RWPE2 (cell line): Measurements from ENCODE around the gene SLCO6A1.

Experiments used
- ATAC-seq: fragments of 200-7000 bp; cut with Tn5 transposase; 3 replicates; pipeline ENCODE4 v1.9.1; 2021; ENCODE audit warnings: low read depth
- DNase-seq: peaks from one replicate; pipeline ENCODE4 v3.0.0-alpha.2; 2020; ENCODE audit warnings: low spot score
- H3K27ac ChIP-seq: fragments of 450-650 bp; 2 replicates; pipeline ENCODE4 v1.5.1; 2017; ENCODE audit warnings: mild to moderate bottlenecking; ENCODE audit not compliant: poor library complexity, severe bottlenecking
- H3K27me3 ChIP-seq: fragments of 250-450 bp; sonication (Bioruptor Pico); 2 replicates; pipeline ENCODE4 v1.5.1; 2021; ENCODE audit warnings: mild to moderate bottlenecking, moderate library complexity; ENCODE audit not compliant: insufficient read depth, poor library complexity, severe bottlenecking
- H3K36me3 ChIP-seq: fragments of 250-450 bp; sonication (Bioruptor Pico); 2 replicates; pipeline ENCODE4 v1.5.1; 2020; ENCODE audit warnings: low read depth, mild to moderate bottlenecking, moderate library complexity
- H3K4me1 ChIP-seq: fragments of 250-450 bp; sonication (Bioruptor Pico); 2 replicates; pipeline ENCODE4 v1.5.1; 2021; ENCODE audit warnings: mild to moderate bottlenecking, moderate library complexity; ENCODE audit not compliant: insufficient read depth, poor library complexity, severe bottlenecking
- H3K4me3 ChIP-seq: fragments of 250-450 bp; sonication (Bioruptor Pico); 2 replicates; pipeline ENCODE4 v1.5.1; 2021; ENCODE audit warnings: mild to moderate bottlenecking, moderate library complexity; ENCODE audit not compliant: severe bottlenecking
- H3K9me3 ChIP-seq: fragments of 250-450 bp; sonication (Bioruptor Pico); 2 replicates; pipeline ENCODE4 v1.5.1; 2021; ENCODE audit warnings: mild to moderate bottlenecking, moderate library complexity; ENCODE audit not compliant: severe bottlenecking
- CTCF ChIP-seq: fragments of 450-650 bp; IDR thresholded peaks from one replicate; pipeline ENCODE4 v1.5.1; 2017; ENCODE audit warnings: mild to moderate bottlenecking, moderate library complexity; ENCODE audit not compliant: poor library complexity, severe bottlenecking

SLCO6A1 gene

GRCh38 chr5:102418531-102418930 is 80.3 kb downstream of the SLCO6A1 start:
- DNase-seq, result no peak
- no peaks in the 10 kb centered on the region for H3K4me1 ChIP-seq
- no peak for TF ChIP-seq CTCF
- ATAC-seq, result no peak
- no peaks in the 10 kb centered on the region for H3K9me3 ChIP-seq
- H3K36me3 ChIP-seq, result no peaks in the 10 kb centered on the region
- no peak overlapping the region for H3K4me3 ChIP-seq
- H3K27ac ChIP-seq, result no peak overlapping the region
- peaks cover 15% of the 10 kb centered on the region for H3K27me3 ChIP-seq

GRCh38 chr5:102414448-102414847 is 84.4 kb downstream of the SLCO6A1 start:
- Histone ChIP-seq H3K27ac (no peak overlapping the region), H3K4me3 (no peak overlapping the region), H3K27me3 (peaks cover 9% of the 10 kb centered on the region), H3K9me3 (no peaks in the 10 kb centered on the region), H3K36me3 (no peaks in the 10 kb centered on the region), H3K4me1 (no peaks in the 10 kb centered on the region)
- DNase-seq (no peak), ATAC-seq (no peak)
- TF ChIP-seq CTCF, result no peak

GRCh38 chr5:102388235-102388634 is 110.6 kb downstream of the SLCO6A1 start:
- DNase-seq, result no peak

GRCh38 chr5:102385365-102385764 is 113.4 kb downstream of the SLCO6A1 start:
- H3K27me3 ChIP-seq, result no peaks in the 10 kb centered on the region
- TF ChIP-seq CTCF, result no peak
- ATAC-seq, result no peak

More at GRCh38 chr5:102388235-102388634, 110.6 kb downstream of the SLCO6A1 start:
- H3K4me1 ChIP-seq, result no peaks in the 10 kb centered on the region
- no peaks in the 10 kb centered on the region for H3K36me3 ChIP-seq
- H3K27me3 ChIP-seq, result no peaks in the 10 kb centered on the region
- ATAC-seq, result no peak
- no peak for TF ChIP-seq CTCF
- no peak overlapping the region for H3K27ac ChIP-seq
- H3K4me3 ChIP-seq, result no peak overlapping the region
- H3K9me3 ChIP-seq, result no peaks in the 10 kb centered on the region

GRCh38 chr5:102380174-102380573 is 118.6 kb downstream of the SLCO6A1 start:
- no peaks in the 10 kb centered on the region for H3K27me3 ChIP-seq
- no peak for TF ChIP-seq CTCF
- H3K36me3 ChIP-seq, result no peaks in the 10 kb centered on the region
- H3K27ac ChIP-seq, result no peak overlapping the region
- H3K9me3 ChIP-seq, result no peaks in the 10 kb centered on the region
- H3K4me1 ChIP-seq, result no peaks in the 10 kb centered on the region
- H3K4me3 ChIP-seq, result no peak overlapping the region
- no peak for DNase-seq
- no peak for ATAC-seq

More at GRCh38 chr5:102385365-102385764, 113.4 kb downstream of the SLCO6A1 start:
- Histone ChIP-seq H3K27ac (no peak overlapping the region), H3K4me3 (no peak overlapping the region), H3K4me1 (no peaks in the 10 kb centered on the region), H3K36me3 (no peaks in the 10 kb centered on the region), H3K9me3 (no peaks in the 10 kb centered on the region)
- DNase-seq, result no peak
